Ishikawa (cell line): Measurements from ENCODE around the gene MEG3.

ENCODE experiments used
- CEBPB ChIP-seq: IDR thresholded peaks from 2 replicates; pipeline ENCODE4 v1.6.1; 2012
- CREB1 ChIP-seq: IDR thresholded peaks from 2 replicates; pipeline ENCODE4 v1.6.1; 2012; ENCODE audit warnings: low read depth
- EGR1 ChIP-seq: IDR thresholded peaks from 2 replicates; pipeline ENCODE4 v1.6.1; 2012
- FOXM1 ChIP-seq: IDR thresholded peaks from 2 replicates; pipeline ENCODE4 v1.6.1; 2012; ENCODE audit warnings: low read depth, borderline replicate concordance
- MAX ChIP-seq: IDR thresholded peaks from 2 replicates; pipeline ENCODE4 v1.6.1; 2012
- NFIC ChIP-seq: IDR thresholded peaks from 2 replicates; pipeline ENCODE4 v1.6.1; 2012
- RAD21 ChIP-seq: IDR thresholded peaks from 2 replicates; pipeline ENCODE4 v1.6.1; 2012; ENCODE audit warnings: low read depth
- TAF1 ChIP-seq: IDR thresholded peaks from 2 replicates; pipeline ENCODE4 v1.6.1; 2012; ENCODE audit warnings: low read depth, mild to moderate bottlenecking
- TCF12 ChIP-seq: IDR thresholded peaks from 2 replicates; pipeline ENCODE4 v1.6.1; 2012; ENCODE audit warnings: low read depth
- TEAD4 ChIP-seq: IDR thresholded peaks from 2 replicates; pipeline ENCODE4 v1.6.1; 2012
- USF1 ChIP-seq: IDR thresholded peaks from 2 replicates; pipeline ENCODE4 v1.6.1; 2012
- YY1 ChIP-seq: IDR thresholded peaks from 2 replicates; pipeline ENCODE4 v1.6.1; 2012; ENCODE audit warnings: low read depth
- ZBTB7A ChIP-seq: IDR thresholded peaks from 2 replicates; pipeline ENCODE4 v1.6.1; 2012; ENCODE audit warnings: low read depth
- TF ChIP-seq, protein P1 (sequence below): IDR thresholded peaks from 2 replicates; pipeline ENCODE4 v1.6.1; 2012; ENCODE audit warnings: low read depth, mild to moderate bottlenecking

The MEG3 gene

DNA sequence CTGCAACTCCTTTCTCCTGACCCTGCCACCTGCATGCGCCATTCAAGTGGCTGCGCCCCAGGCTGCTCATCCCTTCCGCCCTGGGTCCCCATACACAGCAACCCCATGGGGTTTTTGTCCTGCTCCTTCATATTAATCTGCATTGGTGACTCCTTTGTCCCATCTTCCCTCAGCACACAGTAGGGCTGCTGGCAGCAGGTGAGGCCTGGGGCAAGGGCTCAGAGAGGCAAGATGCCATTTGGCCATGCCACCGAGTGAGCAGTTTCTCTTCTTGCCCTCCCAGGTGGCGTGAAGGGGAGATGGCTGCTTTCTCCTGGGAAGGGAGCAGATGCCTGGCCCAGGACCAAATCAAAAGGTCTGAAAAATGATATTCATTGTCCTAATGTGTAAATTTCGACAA lies 68.5 kb downstream of the MEG3 start:
- no peak for TF ChIP-seq FOXM1

- TF ChIP-seq MAX: no peak
- TF ChIP-seq ZBTB7A: no peak
- no peak for TF ChIP-seq USF1
- TF ChIP-seq, protein P1, sequence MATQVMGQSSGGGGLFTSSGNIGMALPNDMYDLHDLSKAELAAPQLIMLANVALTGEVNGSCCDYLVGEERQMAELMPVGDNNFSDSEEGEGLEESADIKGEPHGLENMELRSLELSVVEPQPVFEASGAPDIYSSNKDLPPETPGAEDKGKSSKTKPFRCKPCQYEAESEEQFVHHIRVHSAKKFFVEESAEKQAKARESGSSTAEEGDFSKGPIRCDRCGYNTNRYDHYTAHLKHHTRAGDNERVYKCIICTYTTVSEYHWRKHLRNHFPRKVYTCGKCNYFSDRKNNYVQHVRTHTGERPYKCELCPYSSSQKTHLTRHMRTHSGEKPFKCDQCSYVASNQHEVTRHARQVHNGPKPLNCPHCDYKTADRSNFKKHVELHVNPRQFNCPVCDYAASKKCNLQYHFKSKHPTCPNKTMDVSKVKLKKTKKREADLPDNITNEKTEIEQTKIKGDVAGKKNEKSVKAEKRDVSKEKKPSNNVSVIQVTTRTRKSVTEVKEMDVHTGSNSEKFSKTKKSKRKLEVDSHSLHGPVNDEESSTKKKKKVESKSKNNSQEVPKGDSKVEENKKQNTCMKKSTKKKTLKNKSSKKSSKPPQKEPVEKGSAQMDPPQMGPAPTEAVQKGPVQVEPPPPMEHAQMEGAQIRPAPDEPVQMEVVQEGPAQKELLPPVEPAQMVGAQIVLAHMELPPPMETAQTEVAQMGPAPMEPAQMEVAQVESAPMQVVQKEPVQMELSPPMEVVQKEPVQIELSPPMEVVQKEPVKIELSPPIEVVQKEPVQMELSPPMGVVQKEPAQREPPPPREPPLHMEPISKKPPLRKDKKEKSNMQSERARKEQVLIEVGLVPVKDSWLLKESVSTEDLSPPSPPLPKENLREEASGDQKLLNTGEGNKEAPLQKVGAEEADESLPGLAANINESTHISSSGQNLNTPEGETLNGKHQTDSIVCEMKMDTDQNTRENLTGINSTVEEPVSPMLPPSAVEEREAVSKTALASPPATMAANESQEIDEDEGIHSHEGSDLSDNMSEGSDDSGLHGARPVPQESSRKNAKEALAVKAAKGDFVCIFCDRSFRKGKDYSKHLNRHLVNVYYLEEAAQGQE: no peak
- no peak for TF ChIP-seq TEAD4
- no peak for TF ChIP-seq EGR1
- no peak for TF ChIP-seq TAF1
- TF ChIP-seq FOXM1: no peak
- TF ChIP-seq YY1: no peak
- no peak for TF ChIP-seq TCF12
Observed at GRCh38 chr14:100895411-100895810, 69.5 kb downstream of the MEG3 start.

DNA sequence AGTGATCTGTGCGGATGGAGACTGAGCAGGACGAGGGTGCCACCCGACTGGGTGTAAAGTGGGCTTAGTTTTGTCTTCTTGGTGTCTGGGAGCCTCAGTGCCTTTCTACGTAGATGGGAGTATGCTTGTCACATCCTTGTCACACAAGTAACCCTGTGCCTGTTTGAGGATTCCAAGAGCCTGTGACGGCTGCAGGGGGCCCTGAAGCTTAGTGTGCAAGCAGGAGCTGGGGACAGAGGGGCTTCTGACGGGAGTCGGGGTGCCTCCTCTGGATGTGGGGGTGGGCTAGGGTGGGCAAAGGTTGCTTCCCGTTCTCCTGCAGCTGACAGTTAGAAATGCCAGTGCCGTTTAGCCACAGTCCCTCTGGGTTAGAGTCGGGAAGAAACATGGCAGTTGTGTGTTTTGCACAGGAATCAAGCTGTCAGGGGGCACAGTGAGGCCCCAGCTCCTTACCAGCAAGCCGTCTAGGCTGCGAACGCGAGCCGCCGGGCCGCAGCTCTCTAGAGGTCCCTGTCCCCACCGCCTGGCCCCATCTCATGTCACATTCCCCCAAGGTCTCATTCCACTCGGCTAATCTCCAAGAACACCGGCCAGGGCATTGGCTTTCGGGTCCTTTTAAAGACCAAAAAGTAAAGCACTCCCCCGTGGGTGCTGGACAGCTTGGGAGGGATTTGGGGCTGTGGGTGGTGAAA lies 70.6 kb downstream of the MEG3 start:
- TF ChIP-seq USF1 (no peak), FOXM1 (no peak), TCF12 (no peak), ZBTB7A (no peak), NFIC (no peak), MAX (no peak), CEBPB (no peak), YY1 (no peak), RAD21 (no peak), TEAD4 (no peak)
- TF ChIP-seq, protein P1: no peak

GRCh38 chr14:100898465-100898864 lies 72.5 kb downstream of the MEG3 start:
- TF ChIP-seq MAX: no peak
- TF ChIP-seq, protein P1: no peak
- TF ChIP-seq CREB1: no peak
- TF ChIP-seq YY1: no peak
- TF ChIP-seq ZBTB7A: no peak
- no peak for TF ChIP-seq EGR1

- TF ChIP-seq USF1 (no peak), CEBPB (no peak), TAF1 (no peak)
Observed at GRCh38 chr14:100898935-100899883, 73.3 kb downstream of the MEG3 start.
